DOHH2 (cell line): ENCODE measurements around the gene BABAM2.

ENCODE experiments used
- H3F3A ChIP-seq: fragments of 200-600 bp; sonication (generic), shearing (Covaris generic); 2 replicates; pipeline ENCODE4 v1.6.0; 2016; ENCODE audit warnings: antibody characterized with exemption, mild to moderate bottlenecking; ENCODE audit not compliant: control insufficient read depth, insufficient read depth
- H3K27ac ChIP-seq: fragments of 200-600 bp; sonication (generic); 2 replicates; pipeline ENCODE4 v1.5.1; 2014; ENCODE audit warnings: low read depth, mild to moderate bottlenecking, low read length, moderate library complexity
- H3K27me3 ChIP-seq: fragments of 200-600 bp; sonication (generic); 2 replicates; pipeline ENCODE4 v1.6.1; 2014; ENCODE audit warnings: mild to moderate bottlenecking, low read length, mixed read lengths; ENCODE audit not compliant: control insufficient read depth
- H3K36me3 ChIP-seq: fragments of 200-600 bp; sonication (generic); 2 replicates; pipeline ENCODE4 v1.6.1; 2014; ENCODE audit warnings: mild to moderate bottlenecking, low read length, moderate library complexity, mixed read lengths; ENCODE audit not compliant: control insufficient read depth
- H3K4me1 ChIP-seq: fragments of 200-600 bp; sonication (generic); 2 replicates; pipeline ENCODE4 v1.6.1; 2014; ENCODE audit warnings: mild to moderate bottlenecking, low read length, mixed read lengths; ENCODE audit not compliant: control insufficient read depth
- H3K4me2 ChIP-seq: fragments of 200-600 bp; sonication (generic); 2 replicates; pipeline ENCODE4 v1.6.0; 2014; ENCODE audit warnings: mild to moderate bottlenecking, low read length, moderate library complexity
- H3K4me3 ChIP-seq: fragments of 200-600 bp; sonication (generic); 2 replicates; pipeline ENCODE4 v1.5.1; 2014; ENCODE audit warnings: mild to moderate bottlenecking, low read length, mixed read lengths
- H3K79me2 ChIP-seq: fragments of 200-600 bp; sonication (generic); 2 replicates; pipeline ENCODE4 v1.6.1; 2014; ENCODE audit warnings: mild to moderate bottlenecking, low read length, mixed read lengths; ENCODE audit not compliant: control insufficient read depth
- H3K9me2 ChIP-seq: fragments of 200-600 bp; sonication (generic); replicated peaks from 2 replicates; pipeline ENCODE4 v1.6.1; 2014; ENCODE audit warnings: mild to moderate bottlenecking, low read length, mixed read lengths; ENCODE audit not compliant: control insufficient read depth
- H3K9me3 ChIP-seq: fragments of 200-600 bp; sonication (generic); 2 replicates; pipeline ENCODE4 v1.6.1; 2014; ENCODE audit warnings: antibody characterized with exemption, low read length, mixed read lengths; ENCODE audit not compliant: control insufficient read depth, insufficient read depth
- H4K20me1 ChIP-seq: fragments of 200-600 bp; sonication (generic); 2 replicates; pipeline ENCODE4 v1.6.0; 2014; ENCODE audit warnings: low read depth, mild to moderate bottlenecking, antibody characterized with exemption, low read length, moderate library complexity; ENCODE audit not compliant: control insufficient read depth, insufficient read depth
- EZH2phosphoT487 ChIP-seq: fragments of 200-600 bp; sonication (generic); IDR thresholded peaks from 2 replicates; pipeline ENCODE4 v1.6.1; 2017; ENCODE audit warnings: borderline replicate concordance, mild to moderate bottlenecking, antibody characterized with exemption, low read length, moderate library complexity, mixed read lengths
- TF ChIP-seq, protein P1 (sequence below): fragments of 200-600 bp; sonication (generic); IDR thresholded peaks from one replicate; pipeline ENCODE4 v1.5.1; 2014; ENCODE audit warnings: antibody characterized with exemption, mild to moderate bottlenecking, low read depth, low read length; ENCODE audit not compliant: poor library complexity, severe bottlenecking

The BABAM2 gene

DNA sequence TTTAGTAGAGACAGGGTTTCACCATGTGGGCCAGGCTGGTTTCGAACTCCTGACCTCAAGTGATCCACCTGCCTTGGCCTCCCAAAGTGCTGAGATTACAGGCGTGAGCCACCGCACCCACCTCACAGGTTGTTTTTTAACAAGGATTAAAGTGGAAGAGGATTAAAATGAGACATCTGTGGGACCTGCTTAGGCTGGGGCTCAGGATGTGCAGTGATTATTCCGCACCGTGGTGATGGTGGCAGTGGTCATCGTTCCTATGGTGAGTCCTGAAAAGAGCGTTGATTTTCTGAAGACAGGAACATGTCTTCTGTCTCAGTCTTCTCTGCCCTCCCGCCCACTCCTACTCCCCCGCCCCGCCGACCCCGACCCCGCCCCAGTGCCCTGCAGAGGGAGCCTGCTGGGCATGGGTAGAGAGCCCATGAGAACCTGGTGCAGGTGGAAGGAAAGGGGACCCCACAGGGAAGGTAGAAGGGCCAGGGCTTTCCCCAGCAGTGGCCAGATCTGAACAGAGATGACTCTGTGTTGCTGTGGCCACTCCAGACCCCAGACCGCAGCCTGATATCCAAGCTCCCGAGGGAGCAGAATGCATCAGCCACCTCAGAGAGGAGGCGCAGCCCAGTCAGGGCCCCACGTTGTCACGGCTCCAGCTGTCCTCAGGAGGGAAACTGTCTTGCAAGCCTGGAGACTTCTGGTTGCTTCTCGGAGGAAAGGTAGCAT, 467.6 kb downstream of the BABAM2 start:
- Histone ChIP-seq H3K36me3 (no peaks in the 10 kb centered on the region), H3K4me1 (no peaks in the 10 kb centered on the region; the same call in 1 of the 2 replicates), H3K27ac (no peak overlapping the region), H4K20me1 (no peaks in the 10 kb centered on the region), H3K4me3 (no peak overlapping the region), H3K9me3 (no peaks in the 10 kb centered on the region), H3K9me2 (no peaks in the 10 kb centered on the region), H3K27me3 (no peaks in the 10 kb centered on the region), H3F3A (no peaks in the 10 kb centered on the region), H3K79me2 (no peaks in the 10 kb centered on the region), H3K4me2 (no peak overlapping the region)
- TF ChIP-seq EZH2phosphoT487: no peak
- TF ChIP-seq, protein P1, sequence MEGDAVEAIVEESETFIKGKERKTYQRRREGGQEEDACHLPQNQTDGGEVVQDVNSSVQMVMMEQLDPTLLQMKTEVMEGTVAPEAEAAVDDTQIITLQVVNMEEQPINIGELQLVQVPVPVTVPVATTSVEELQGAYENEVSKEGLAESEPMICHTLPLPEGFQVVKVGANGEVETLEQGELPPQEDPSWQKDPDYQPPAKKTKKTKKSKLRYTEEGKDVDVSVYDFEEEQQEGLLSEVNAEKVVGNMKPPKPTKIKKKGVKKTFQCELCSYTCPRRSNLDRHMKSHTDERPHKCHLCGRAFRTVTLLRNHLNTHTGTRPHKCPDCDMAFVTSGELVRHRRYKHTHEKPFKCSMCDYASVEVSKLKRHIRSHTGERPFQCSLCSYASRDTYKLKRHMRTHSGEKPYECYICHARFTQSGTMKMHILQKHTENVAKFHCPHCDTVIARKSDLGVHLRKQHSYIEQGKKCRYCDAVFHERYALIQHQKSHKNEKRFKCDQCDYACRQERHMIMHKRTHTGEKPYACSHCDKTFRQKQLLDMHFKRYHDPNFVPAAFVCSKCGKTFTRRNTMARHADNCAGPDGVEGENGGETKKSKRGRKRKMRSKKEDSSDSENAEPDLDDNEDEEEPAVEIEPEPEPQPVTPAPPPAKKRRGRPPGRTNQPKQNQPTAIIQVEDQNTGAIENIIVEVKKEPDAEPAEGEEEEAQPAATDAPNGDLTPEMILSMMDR: no peak

DNA sequence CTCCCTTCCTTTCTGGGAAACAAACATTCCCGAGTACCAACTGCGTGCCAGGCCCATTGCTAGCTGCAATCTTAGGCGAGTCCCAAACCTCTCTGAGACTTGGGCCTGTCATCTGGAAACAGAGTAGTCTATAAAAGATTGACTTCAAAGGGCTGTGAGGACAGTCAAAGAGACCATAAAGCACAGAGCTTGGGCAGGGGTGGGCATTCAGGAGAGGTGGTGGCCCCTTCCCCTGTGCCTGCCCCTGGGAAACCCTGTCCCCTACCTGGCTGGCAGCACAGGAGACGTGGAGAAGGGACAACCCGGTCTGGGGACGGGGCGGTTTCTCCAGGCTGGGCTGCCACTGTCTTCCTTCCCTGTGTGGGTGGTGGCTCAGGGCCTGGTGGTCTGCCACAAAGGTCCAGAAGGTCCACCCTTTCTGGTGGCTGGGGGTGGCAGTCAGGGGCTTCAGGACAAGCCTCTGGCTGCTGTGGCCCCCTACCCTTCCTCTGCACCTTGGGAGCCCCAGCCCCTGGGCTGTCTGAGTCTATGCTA, 468.2 kb downstream of the BABAM2 start:
- Histone ChIP-seq H3K4me2 (no peak overlapping the region), H3K9me2 (no peaks in the 10 kb centered on the region), H4K20me1 (no peaks in the 10 kb centered on the region), H3K4me1 (no peaks in the 10 kb centered on the region; the same call in 1 of the 2 replicates), H3K4me3 (no peak overlapping the region), H3K27me3 (no peaks in the 10 kb centered on the region), H3F3A (no peaks in the 10 kb centered on the region), H3K36me3 (no peaks in the 10 kb centered on the region), H3K9me3 (no peaks in the 10 kb centered on the region), H3K79me2 (no peaks in the 10 kb centered on the region), H3K27ac (no peak overlapping the region)
- TF ChIP-seq, protein P1: no peak
- TF ChIP-seq EZH2phosphoT487: no peak

- Histone ChIP-seq H3K27me3 (no peaks in the 10 kb centered on the region), H3K4me2 (no peak overlapping the region), H3K27ac (no peak overlapping the region), H4K20me1 (no peaks in the 10 kb centered on the region), H3K4me3 (no peak overlapping the region), H3K36me3 (no peaks in the 10 kb centered on the region), H3K79me2 (no peaks in the 10 kb centered on the region), H3F3A (no peaks in the 10 kb centered on the region), H3K4me1 (no peaks in the 10 kb centered on the region; the same call in 1 of the 2 replicates), H3K9me2 (no peaks in the 10 kb centered on the region), H3K9me3 (no peaks in the 10 kb centered on the region)
- no peak for TF ChIP-seq EZH2phosphoT487
- TF ChIP-seq, protein P1: no peak
These were observed 468.9 kb downstream of the BABAM2 start for GRCh38 chr2:28359222-28360057.
